CD14-positive monocyte (primary cell): ENCODE results near the gene TANGO2. TPM values are rescaled to one million over a fixed set of nuclear protein-coding genes. Genes with fewer than 3 reads are reported as not detected.

Source experiments
- DNase-seq, 3 donors: peaks; one replicate each; pipeline ENCODE4 v3.0.0-alpha.2; 2011 to 2022
- H2AFZ ChIP-seq: 2 replicates; pipeline ENCODE4 v1.6.0; 2012; ENCODE audit warnings: mild to moderate bottlenecking, low read depth, low read length, inconsistent platforms; ENCODE audit not compliant: insufficient read depth, poor library complexity, severe bottlenecking
- H3K27ac ChIP-seq, 2 donors: 1 replicate in 1 of 2; 2 replicates in 1 of 2; pipeline ENCODE4 v1.5.1; 2012 to 2013; ENCODE audit warnings: low read length in 2 of 2, control low read depth in 1 of 2, inconsistent platforms in 1 of 2, low read depth in 1 of 2, mild to moderate bottlenecking in 1 of 2
- H3K27me3 ChIP-seq, 2 donors: one replicate each; pipeline versions ENCODE4 v1.6.0 to v1.6.1; 2011 to 2013; ENCODE audit warnings: low read length in 2 of 2; ENCODE audit not compliant: control insufficient read depth in 2 of 2, insufficient read depth in 2 of 2
- H3K36me3 ChIP-seq, 2 donors: replicated peaks in 1 of 2; 1 replicate in 1 of 2; 2 replicates in 1 of 2; pipeline versions ENCODE4 v1.5.1 to v1.6.1; 2012 to 2013; ENCODE audit warnings: low read length in 2 of 2, control low read depth in 1 of 2, inconsistent platforms in 1 of 2, mild to moderate bottlenecking in 1 of 2; ENCODE audit not compliant: insufficient read depth in 2 of 2, control insufficient read depth in 1 of 2
- H3K4me1 ChIP-seq, 2 donors: 1 replicate in 1 of 2; 2 replicates in 1 of 2; pipeline versions ENCODE4 v1.5.1 to v1.6.1; 2012 to 2013; ENCODE audit warnings: low read length in 2 of 2, control low read depth in 1 of 2, inconsistent platforms in 1 of 2, mild to moderate bottlenecking in 1 of 2, moderate library complexity in 1 of 2; ENCODE audit not compliant: insufficient read depth in 2 of 2, control insufficient read depth in 1 of 2
- H3K4me2 ChIP-seq: replicated peaks from 2 replicates; pipeline ENCODE3; 2012; ENCODE audit warnings: low read length, moderate library complexity, mild to moderate bottlenecking; ENCODE audit not compliant: poor library complexity, severe bottlenecking; ENCODE audit errors: extremely low read depth
- H3K4me3 ChIP-seq, 3 experiments: fragments of 200-600 bp in 1 of 3; sonication (generic) in 1 of 3; replicated peaks in 1 of 3; 1 replicate in 2 of 3; 2 replicates in 1 of 3; pipeline ENCODE4 v1.5.1; 2011 to 2013; ENCODE audit warnings: low read length in 3 of 3, mild to moderate bottlenecking in 3 of 3, control low read depth in 2 of 3, low read depth in 2 of 3, inconsistent platforms in 1 of 3, moderate library complexity in 1 of 3
- H3K79me2 ChIP-seq: 2 replicates; pipeline ENCODE4 v1.6.0; 2012; ENCODE audit warnings: mild to moderate bottlenecking, control low read depth, inconsistent platforms, low read length, moderate library complexity; ENCODE audit not compliant: insufficient read depth
- H3K9ac ChIP-seq: 2 replicates; pipeline ENCODE4 v1.6.0; 2017; ENCODE audit warnings: low read length, mild to moderate bottlenecking; ENCODE audit not compliant: insufficient read depth, poor library complexity, severe bottlenecking
- H3K9me3 ChIP-seq, 2 donors: replicated peaks in 1 of 2; 1 replicate in 1 of 2; 2 replicates in 1 of 2; pipeline versions ENCODE4 v1.5.1 to v1.6.1; 2012 to 2013; ENCODE audit warnings: low read length in 2 of 2, control low read depth in 1 of 2; ENCODE audit not compliant: control insufficient read depth in 1 of 2, insufficient read depth in 1 of 2
- H4K20me1 ChIP-seq: 2 replicates; pipeline ENCODE4 v1.6.0; 2012; ENCODE audit warnings: mild to moderate bottlenecking, low read length, control low read depth, moderate library complexity; ENCODE audit not compliant: insufficient read depth
- H3K27ac Mint-ChIP-seq, 7 donors: one replicate each; pipeline ENCODE4 v1.8.0; 2020; ENCODE audit warnings: mild to moderate bottlenecking in 7 of 7, mixed read lengths in 7 of 7, moderate library complexity in 6 of 7, inconsistent platforms in 2 of 7
- H3K27me3 Mint-ChIP-seq, 3 donors: one replicate each; pipeline ENCODE4 v1.8.0; 2021 to 2022; ENCODE audit warnings: low read depth in 3 of 3, mild to moderate bottlenecking in 3 of 3, mixed read lengths in 3 of 3, moderate library complexity in 3 of 3, inconsistent platforms in 1 of 3
- H3K36me3 Mint-ChIP-seq, 2 donors: one replicate each; pipeline ENCODE4 v1.8.0; 2020; ENCODE audit warnings: mixed read lengths in 2 of 2, inconsistent platforms in 1 of 2, mild to moderate bottlenecking in 1 of 2
- H3K4me1 Mint-ChIP-seq: one replicate; pipeline ENCODE4 v1.8.0; 2020; ENCODE audit warnings: mild to moderate bottlenecking, mixed read lengths
- H3K4me3 Mint-ChIP-seq, 2 donors: one replicate each; pipeline ENCODE4 v1.8.0; 2020; ENCODE audit warnings: mild to moderate bottlenecking in 2 of 2, mixed read lengths in 2 of 2, moderate library complexity in 1 of 2
- H3K9me3 Mint-ChIP-seq, 7 donors: one replicate each; pipeline ENCODE4 v1.8.0; 2020 to 2022; ENCODE audit warnings: mixed read lengths in 7 of 7, mild to moderate bottlenecking in 6 of 7, moderate library complexity in 6 of 7, inconsistent platforms in 2 of 7
- WGBS: methylation state at CpG from one replicate; pipeline ENCODE4 v1.1.5; 2013; ENCODE audit warnings: missing lambda C conversion rate; ENCODE audit not compliant: insufficient coverage; 5-methylcytosine and 5-hydroxymethylcytosine counted together
- intact Hi-C, 2 donors: fragments of 100-400 bp; cut with micrococcal nuclease; formaldehyde crosslinking; loops; one replicate each; pipeline versions ENCODE4 v1.15.0 to v1.15.1; 2023
- polyA plus RNA-seq, 3 donors: library from polyadenylated mRNA; depleted of rRNA in 1 of 3; unstranded in 2 of 3; stranded (reverse) in 1 of 3; fragments of 300-500 nt in 2 of 3; fragments of >200 nt in 1 of 3; fragmentation: Illumina TruSeq in 2 of 3; gene quantifications; 1 replicate in 2 of 3; 2 replicates in 1 of 3; pipeline ENCODE4 v1.2.3, GENCODE V29; 2012 to 2021
- TF ChIP-seq, protein P1 (sequence below): fragments of 200-600 bp; IDR thresholded peaks from one replicate; pipeline ENCODE4 v1.8.0; 2022; ENCODE audit warnings: antibody characterized with exemption, mild to moderate bottlenecking

Gene TANGO2
- polyA plus RNA-seq, 3 donors: 56.4 to 94.9 (median 58.2) TPM

DNA sequence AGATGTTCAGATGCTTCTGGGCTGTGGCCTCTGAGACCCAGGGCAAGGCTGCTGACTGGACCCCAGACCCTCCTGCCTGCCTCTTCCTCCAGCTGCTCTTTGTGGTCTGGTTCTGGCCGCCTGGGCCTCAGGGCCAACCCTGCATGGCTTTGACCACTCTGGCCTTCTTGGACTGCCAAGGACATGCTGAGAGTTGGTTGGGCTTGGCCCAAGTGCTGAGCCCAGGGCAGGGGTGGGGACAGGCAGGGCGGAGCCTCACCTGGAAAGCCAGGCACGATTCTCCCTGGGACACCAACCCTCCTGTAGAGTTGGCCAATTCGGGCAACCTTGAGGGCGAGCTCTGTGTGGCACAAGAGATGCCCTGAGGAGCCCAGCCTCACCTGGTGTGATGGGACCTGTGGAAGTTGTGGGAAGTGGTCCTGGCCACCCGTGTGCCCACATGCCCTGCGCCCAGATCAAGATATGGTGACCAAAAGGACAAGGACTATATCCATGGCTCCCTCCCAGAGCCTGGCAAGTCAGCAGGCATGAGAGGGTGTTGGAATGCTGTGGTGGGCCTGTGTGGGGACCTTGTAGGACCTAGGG, 11.6 kb downstream of the TANGO2 start:
- Mint-ChIP-seq H3K4me1 (peaks cover 11% of the 10 kb centered on the region), H3K4me3 (no peak overlapping the region), H3K27ac (peak overlapping the region in 1 of 7 donors; percentile 30), H3K9me3 (peaks cover 0 to 3% (median 0%) of the 10 kb centered on the region in 7 donors), H3K27me3 (peaks cover 0 to 4% (median 0%) of the 10 kb centered on the region in 3 donors), H3K36me3 (peaks cover 29 to 53% of the 10 kb centered on the region in 2 donors)
- H3K79me2 ChIP-seq: peaks cover 78% of the 10 kb centered on the region
- no peak for DNase-seq
- intact Hi-C loops: no loop called here
- H3K27ac ChIP-seq: no peak overlapping the region
- no peak overlapping the region for H2AFZ ChIP-seq
- H3K4me1 ChIP-seq: peaks cover 0 to 8% of the 10 kb centered on the region in 2 donors
- 96% methylated on average over 4 of the region's 7 CpGs for WGBS
- TF ChIP-seq, protein P1, sequence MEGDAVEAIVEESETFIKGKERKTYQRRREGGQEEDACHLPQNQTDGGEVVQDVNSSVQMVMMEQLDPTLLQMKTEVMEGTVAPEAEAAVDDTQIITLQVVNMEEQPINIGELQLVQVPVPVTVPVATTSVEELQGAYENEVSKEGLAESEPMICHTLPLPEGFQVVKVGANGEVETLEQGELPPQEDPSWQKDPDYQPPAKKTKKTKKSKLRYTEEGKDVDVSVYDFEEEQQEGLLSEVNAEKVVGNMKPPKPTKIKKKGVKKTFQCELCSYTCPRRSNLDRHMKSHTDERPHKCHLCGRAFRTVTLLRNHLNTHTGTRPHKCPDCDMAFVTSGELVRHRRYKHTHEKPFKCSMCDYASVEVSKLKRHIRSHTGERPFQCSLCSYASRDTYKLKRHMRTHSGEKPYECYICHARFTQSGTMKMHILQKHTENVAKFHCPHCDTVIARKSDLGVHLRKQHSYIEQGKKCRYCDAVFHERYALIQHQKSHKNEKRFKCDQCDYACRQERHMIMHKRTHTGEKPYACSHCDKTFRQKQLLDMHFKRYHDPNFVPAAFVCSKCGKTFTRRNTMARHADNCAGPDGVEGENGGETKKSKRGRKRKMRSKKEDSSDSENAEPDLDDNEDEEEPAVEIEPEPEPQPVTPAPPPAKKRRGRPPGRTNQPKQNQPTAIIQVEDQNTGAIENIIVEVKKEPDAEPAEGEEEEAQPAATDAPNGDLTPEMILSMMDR: no peak
- no peaks in the 10 kb centered on the region for H3K27me3 ChIP-seq
- H3K36me3 ChIP-seq: peaks cover 39 to 77% of the 10 kb centered on the region in 2 donors
- peaks cover 99% of the 10 kb centered on the region for H4K20me1 ChIP-seq
- no peak overlapping the region for H3K4me2 ChIP-seq
- H3K4me3 ChIP-seq: no peak overlapping the region
- H3K9ac ChIP-seq: no peak overlapping the region
- no peaks in the 10 kb centered on the region for H3K9me3 ChIP-seq

GRCh38 chr22:20033045-20033706, 12.3 kb downstream of the TANGO2 start:
- no peak overlapping the region for H3K9ac ChIP-seq
- no peak overlapping the region for H3K4me3 ChIP-seq
- TF ChIP-seq, protein P1: no peak
- H3K4me1 Mint-ChIP-seq: peaks cover 12% of the 10 kb centered on the region
- peaks cover 0 to 3% (median 0%) of the 10 kb centered on the region in 7 donors for H3K9me3 Mint-ChIP-seq
- no peak for DNase-seq
- WGBS: 98% methylated on average over 11 of the region's 14 CpGs
- H3K36me3 ChIP-seq: peaks cover 46 to 83% of the 10 kb centered on the region in 2 donors
- no peaks in the 10 kb centered on the region for H3K9me3 ChIP-seq
- H3K27me3 Mint-ChIP-seq: peaks cover 0 to 4% (median 0%) of the 10 kb centered on the region in 3 donors
- H2AFZ ChIP-seq: no peak overlapping the region
- no peak overlapping the region for H3K27ac ChIP-seq
- H3K27me3 ChIP-seq: no peaks in the 10 kb centered on the region
- H3K79me2 ChIP-seq: peaks cover 73% of the 10 kb centered on the region
- peaks cover 36 to 60% of the 10 kb centered on the region in 2 donors for H3K36me3 Mint-ChIP-seq
- H3K4me3 Mint-ChIP-seq: no peak overlapping the region
- no peak overlapping the region for H3K4me2 ChIP-seq
- intact Hi-C loops: no loop called here
- H3K27ac Mint-ChIP-seq: no peak overlapping the region
- H3K4me1 ChIP-seq: peaks cover 0 to 8% of the 10 kb centered on the region in 2 donors
- peaks cover 100% of the 10 kb centered on the region for H4K20me1 ChIP-seq
